Hypothalamus (tissue), 51 donors: ENCODE data around the gene RPS23.

Experiments
- DNase-seq, 51 donors: peaks; one replicate each; lab custom pipeline; 2025; lab: John Stamatoyannopoulos, UW

Gene RPS23

GRCh38 chr5:82246960-82247574, 31.1 kb downstream of the RPS23 start:
- no peak for DNase-seq

DNA sequence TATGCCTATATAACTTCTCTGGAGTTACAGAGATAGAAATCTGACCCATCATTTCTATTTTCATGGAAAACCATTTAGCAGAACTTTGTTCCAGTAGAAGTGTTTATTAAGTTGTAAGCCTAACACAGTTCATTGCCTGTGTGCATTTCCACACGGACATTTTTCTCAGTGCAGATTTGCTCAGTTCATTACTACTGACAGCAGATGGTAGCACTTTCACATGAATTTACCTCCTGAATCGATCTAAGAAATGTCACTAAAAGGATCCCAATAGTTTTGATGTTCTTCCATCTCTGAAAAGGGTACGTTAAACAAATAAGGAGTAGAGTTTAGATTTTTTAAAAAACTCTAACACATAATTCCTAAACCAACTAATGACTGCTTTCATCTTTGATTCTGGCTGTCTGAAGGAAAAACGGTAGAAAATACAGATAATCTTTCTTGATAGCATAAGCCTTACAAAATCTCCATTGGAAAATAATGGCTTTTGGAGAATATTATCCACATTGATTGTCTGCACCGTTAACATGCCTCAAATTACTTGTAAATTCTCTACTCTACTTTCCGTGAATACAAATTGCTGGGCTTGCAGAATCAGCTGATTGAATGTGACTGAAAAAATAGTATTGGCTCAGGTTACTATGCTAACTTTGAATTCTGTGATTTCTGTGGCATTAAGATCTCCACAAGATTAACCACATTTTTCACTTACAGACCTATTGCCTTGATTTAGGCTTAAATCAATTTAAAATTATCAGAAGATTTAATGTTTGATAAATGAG, 33.1 kb downstream of the RPS23 start:
- no peak for DNase-seq

DNA sequence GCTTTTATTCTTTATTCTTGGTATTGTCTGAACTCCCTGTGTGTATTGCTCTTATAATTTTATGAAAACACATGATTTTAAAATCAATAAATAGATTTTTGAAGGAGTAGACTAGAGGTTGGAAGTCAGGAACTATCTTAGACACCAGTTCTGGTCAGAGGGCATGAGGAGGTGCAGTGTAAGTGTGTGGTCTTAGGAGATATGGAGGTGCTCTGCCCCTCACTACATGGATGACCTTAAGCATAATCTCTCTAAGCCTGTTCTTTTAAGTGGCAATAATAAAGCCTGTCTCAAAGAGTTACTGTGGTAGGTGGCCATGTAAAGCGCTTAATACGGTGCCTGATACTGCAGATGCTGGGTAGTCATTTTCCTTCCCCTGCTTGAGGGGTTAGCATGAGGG, 34.0 kb downstream of the RPS23 start:
- DNase-seq: no peak

DNA sequence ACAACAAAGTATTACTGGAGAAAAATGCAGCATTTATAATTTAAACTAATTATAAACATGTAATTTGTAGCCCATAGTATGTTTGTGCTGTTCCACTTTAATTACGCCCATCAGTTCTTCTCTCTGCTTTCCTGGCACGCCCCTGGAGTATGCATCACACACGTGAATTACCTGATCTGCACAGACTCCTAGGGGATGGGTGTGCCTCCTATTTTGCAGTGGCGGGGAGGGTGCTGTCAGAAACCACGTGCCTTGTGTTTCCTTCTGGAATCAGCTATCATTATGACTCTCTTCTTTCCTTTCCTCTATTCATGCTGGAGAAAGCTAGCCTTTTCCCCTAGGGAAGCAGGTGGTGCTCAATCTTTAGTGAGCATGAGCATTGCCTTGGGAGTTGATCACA, 43.3 kb downstream of the RPS23 start:
- DNase-seq: no peak

GRCh38 chr5:82225525-82226172, 52.5 kb downstream of the RPS23 start:
- DNase-seq: peak in 45 of 51 donors; percentile 1 to 66 (median 19)
